Measurements from ENCODE around the gene ZNRF1. TPM values are rescaled to one million over a fixed set of nuclear protein-coding genes. Genes with fewer than 3 reads are reported as not detected.

Gene ZNRF1
- total RNA-seq, 1 experiment from 2014 or later: 48.2 TPM

GRCh38 chr16:75053791-75054555 lies 55.1 kb downstream of the ZNRF1 start (continued):
- TF ChIP-seq JUND (IDR thresholded peaks at IDR 0.05) (no peak), TCF7L2 (IDR thresholded peaks at IDR 0.05; ENCODE audit: borderline replicate concordance, extremely low read depth, insufficient read depth, insufficient read length) (no peak), MAX (IDR thresholded peaks at IDR 0.05) (no peak)

GRCh38 chr16:75054556-75054947 lies 55.7 kb downstream of the ZNRF1 start:
- POLR2A ChIA-PET: no interaction called here
- peak overlapping the region; percentile 59 for H3K4me2 ChIP-seq (ENCODE audit: low read length)

GRCh38 chr16:75058806-75059205 lies 60.0 kb downstream of the ZNRF1 start:
- Histone ChIP-seq H3K9ac (ENCODE audit: low read length) (no peak overlapping the region), H3K36me3 (ENCODE audit: control insufficient read depth in 1 of 2, insufficient read depth in 2 of 2, low read length in 2 of 2) (no peaks in the 10 kb centered on the region), H3K27ac (ENCODE audit: low read depth, low read length) (no peak overlapping the region), H3K27me3 (ENCODE audit: insufficient read depth, low read length) (no peaks in the 10 kb centered on the region), H3K4me2 (ENCODE audit: low read length) (no peak overlapping the region), H2AFZ (ENCODE audit: low read depth, low read length, poor library complexity, severe bottlenecking) (no peak overlapping the region), H3K9me2 (ENCODE audit: insufficient read depth) (no peaks in the 10 kb centered on the region), H3K4me3 (replicated peaks in 1 of 2; ENCODE audit: low read depth in 1 of 2, low read length in 2 of 2) (no peak overlapping the region), H3K4me1 (ENCODE audit: control insufficient read depth in 1 of 2, insufficient read depth in 2 of 2, low read length in 2 of 2) (peaks cover 10 to 11% of the 10 kb centered on the region in 2 experiments), H3K9me3 (ENCODE audit: control insufficient read depth in 1 of 2, insufficient read depth in 1 of 2, low read depth in 1 of 2, low read length in 2 of 2) (no peaks in the 10 kb centered on the region), H4K20me1 (ENCODE audit: insufficient read depth) (peaks cover 5% of the 10 kb centered on the region; the same call in 1 of the 2 replicates), H3K79me2 (ENCODE audit: insufficient read depth, low read length) (peaks cover 87% of the 10 kb centered on the region)
- intact Hi-C loops (cut with micrococcal nuclease): no loop called here
- CTCF ChIA-PET: no interaction called here
- no TSS peak for BruUV-seq (replicated peaks)
- DNase-seq (ENCODE audit: low read depth, low spot score) (no peak), ATAC-seq (no peak)
- RAD21 ChIA-PET (ENCODE audit: low non-redundant PET in 1 of 2, low total read pairs in 2 of 2, uncharacterized antibody in 2 of 2, unreplicated experiment in 2 of 2): no interaction called here
- POLR2A ChIA-PET: no interaction called here
- TF ChIP-seq TCF7L2 (IDR thresholded peaks at IDR 0.05; ENCODE audit: borderline replicate concordance, extremely low read depth, insufficient read depth, insufficient read length): no peak
- no peak for TF ChIP-seq MAX (IDR thresholded peaks at IDR 0.05)
- no peak for TF ChIP-seq RAD21 (IDR thresholded peaks at IDR 0.05; ENCODE audit: low read depth)
- TF ChIP-seq SRF (IDR thresholded peaks at IDR 0.05; ENCODE audit: low read depth): no peak
- no peak for TF ChIP-seq JUND (IDR thresholded peaks at IDR 0.05)
- no peak for TF ChIP-seq EGR1 (IDR thresholded peaks at IDR 0.05; ENCODE audit: low read depth)
- TF ChIP-seq CTCF (IDR thresholded peaks at IDR 0.05 in 2 of 3, conservative IDR thresholded peaks at IDR 0.05 in 1 of 3; ENCODE audit: borderline replicate concordance in 1 of 3, insufficient read depth in 1 of 3, low read depth in 2 of 3, low read length in 2 of 3): no peak
- no peak for TF ChIP-seq YY1 (IDR thresholded peaks at IDR 0.05; ENCODE audit: extremely low read depth, insufficient replicate concordance, low read depth, low read length)

More at GRCh38 chr16:75054556-75054947, 55.7 kb downstream of the ZNRF1 start:
- ChIA-PET RAD21 (ENCODE audit: low non-redundant PET in 1 of 2, low total read pairs in 2 of 2, uncharacterized antibody in 2 of 2, unreplicated experiment in 2 of 2) (no interaction called here), CTCF (no interaction called here)
- TF ChIP-seq POLR2A (IDR thresholded peaks at IDR 0.05; ENCODE audit: borderline replicate concordance, extremely low read depth, insufficient read depth, insufficient read length): no peak
- TF ChIP-seq YY1 (IDR thresholded peaks at IDR 0.05; ENCODE audit: extremely low read depth, insufficient replicate concordance, low read depth, low read length): no peak
- TF ChIP-seq CEBPB (IDR thresholded peaks at IDR 0.05; ENCODE audit: low read depth): no peak
- no peak for TF ChIP-seq JUND (IDR thresholded peaks at IDR 0.05)
- TF ChIP-seq ELF1 (IDR thresholded peaks at IDR 0.05; ENCODE audit: borderline replicate concordance, low read depth): no peak
- no peak for TF ChIP-seq FOSL1 (IDR thresholded peaks at IDR 0.05; ENCODE audit: low read depth)
- H4K20me1 ChIP-seq (ENCODE audit: insufficient read depth): peaks cover 5% of the 10 kb centered on the region; the same call in 1 of the 2 replicates
- no peaks in the 10 kb centered on the region for H3K9me3 ChIP-seq (ENCODE audit: control insufficient read depth in 1 of 2, insufficient read depth in 1 of 2, low read depth in 1 of 2, low read length in 2 of 2)
- intact Hi-C loops (cut with micrococcal nuclease): no loop called here
- H3K4me1 ChIP-seq (ENCODE audit: control insufficient read depth in 1 of 2, insufficient read depth in 2 of 2, low read length in 2 of 2): peaks cover 23 to 28% of the 10 kb centered on the region in 2 experiments
- no peak for DNase-seq (ENCODE audit: low read depth, low spot score)
- BruUV-seq (replicated peaks): no TSS peak
- no peaks in the 10 kb centered on the region for H3K9me2 ChIP-seq (ENCODE audit: insufficient read depth)
- peaks cover 80% of the 10 kb centered on the region for H3K79me2 ChIP-seq (ENCODE audit: insufficient read depth, low read length)
- no peaks in the 10 kb centered on the region for H3K27me3 ChIP-seq (ENCODE audit: insufficient read depth, low read length)
- no peak overlapping the region for H3K9ac ChIP-seq (ENCODE audit: low read length)
- H3K27ac ChIP-seq (ENCODE audit: low read depth, low read length): 0 out of 2 replicates have a peak overlapping the region, but pooled peaks have one; percentile 41
- H3K36me3 ChIP-seq (ENCODE audit: control insufficient read depth in 1 of 2, insufficient read depth in 2 of 2, low read length in 2 of 2): no peaks in the 10 kb centered on the region
- no peak overlapping the region for H3K4me3 ChIP-seq (replicated peaks in 1 of 2; ENCODE audit: low read depth in 1 of 2, low read length in 2 of 2)
- no peak overlapping the region for H2AFZ ChIP-seq (ENCODE audit: low read depth, low read length, poor library complexity, severe bottlenecking)
- no peak for ATAC-seq
